Upper lobe of right lung (tissue), 1 donor: Measurements from ENCODE around the gene WWOX. TPM values are rescaled to one million over a fixed set of nuclear protein-coding genes. Genes with fewer than 3 reads are reported as not detected.

ENCODE experiments used
- ATAC-seq: fragments of 200-7000 bp; cut with Tn5 transposase; one replicate; pipeline ENCODE4 v1.9.1; 2020; ENCODE audit warnings: mild to moderate bottlenecking, moderate library complexity
- DNase-seq: peaks from one replicate; pipeline ENCODE4 v3.0.0-alpha.2; 2020
- H3K27ac ChIP-seq: fragments of 200-600 bp; one replicate; pipeline ENCODE4 v1.8.0; 2022
- H3K27me3 ChIP-seq: fragments of 200-600 bp; one replicate; pipeline ENCODE4 v1.8.0; 2022; ENCODE audit warnings: mild to moderate bottlenecking
- H3K36me3 ChIP-seq: fragments of 200-600 bp; one replicate; pipeline ENCODE4 v1.8.0; 2022
- H3K4me1 ChIP-seq: fragments of 200-600 bp; one replicate; pipeline ENCODE4 v1.8.0; 2022
- H3K4me3 ChIP-seq: fragments of 200-600 bp; one replicate; pipeline ENCODE4 v1.8.0; 2022; ENCODE audit warnings: mild to moderate bottlenecking
- H3K9me3 ChIP-seq: fragments of 200-600 bp; one replicate; pipeline ENCODE4 v1.8.0; 2022
- CTCF ChIP-seq: fragments of 200-600 bp; IDR thresholded peaks from one replicate; pipeline ENCODE4 v1.8.0; 2022; ENCODE audit warnings: antibody characterized with exemption
- intact Hi-C: fragments of 100-400 bp; cut with DNase I; formaldehyde crosslinking; loops from one replicate; pipeline ENCODE4 v1.11.0; 2022
- total RNA-seq: library from RNA; stranded (reverse); fragmentation: NEBNext Ultra II Directional; extraction: Animal tissue kit (Norgen Biotek cat#: 25700); gene quantifications from one replicate; pipeline ENCODE4 v1.2.1, GENCODE V29; 2021
- donor health status: DM: no; HTN: yes; CAD: no; lungs with severe emphysema.

The WWOX gene
- total RNA-seq, 1 donor from 2014 or later, result 17.0 TPM

GRCh38 chr16:79012671-79013434, 913.4 kb downstream of the WWOX start:
- no peak for TF ChIP-seq CTCF
- H3K36me3 ChIP-seq, result no peaks in the 10 kb centered on the region
- no peak overlapping the region for H3K4me3 ChIP-seq
- ATAC-seq (no peak), DNase-seq (no peak)
- H3K27ac ChIP-seq, result no peak overlapping the region
- intact Hi-C loops, result no loop called here
- H3K9me3 ChIP-seq, result no peaks in the 10 kb centered on the region
- H3K4me1 ChIP-seq, result no peaks in the 10 kb centered on the region
- H3K27me3 ChIP-seq, result no peaks in the 10 kb centered on the region

GRCh38 chr16:79013930-79014660, 914.6 kb downstream of the WWOX start:
- no peak for DNase-seq
- no peak overlapping the region for H3K27ac ChIP-seq
- H3K4me3 ChIP-seq, result no peak overlapping the region
- no peak for ATAC-seq
- intact Hi-C loops, result no loop called here
- no peak for TF ChIP-seq CTCF
- no peaks in the 10 kb centered on the region for H3K27me3 ChIP-seq
- no peaks in the 10 kb centered on the region for H3K4me1 ChIP-seq
- H3K36me3 ChIP-seq, result no peaks in the 10 kb centered on the region
- no peaks in the 10 kb centered on the region for H3K9me3 ChIP-seq

DNA sequence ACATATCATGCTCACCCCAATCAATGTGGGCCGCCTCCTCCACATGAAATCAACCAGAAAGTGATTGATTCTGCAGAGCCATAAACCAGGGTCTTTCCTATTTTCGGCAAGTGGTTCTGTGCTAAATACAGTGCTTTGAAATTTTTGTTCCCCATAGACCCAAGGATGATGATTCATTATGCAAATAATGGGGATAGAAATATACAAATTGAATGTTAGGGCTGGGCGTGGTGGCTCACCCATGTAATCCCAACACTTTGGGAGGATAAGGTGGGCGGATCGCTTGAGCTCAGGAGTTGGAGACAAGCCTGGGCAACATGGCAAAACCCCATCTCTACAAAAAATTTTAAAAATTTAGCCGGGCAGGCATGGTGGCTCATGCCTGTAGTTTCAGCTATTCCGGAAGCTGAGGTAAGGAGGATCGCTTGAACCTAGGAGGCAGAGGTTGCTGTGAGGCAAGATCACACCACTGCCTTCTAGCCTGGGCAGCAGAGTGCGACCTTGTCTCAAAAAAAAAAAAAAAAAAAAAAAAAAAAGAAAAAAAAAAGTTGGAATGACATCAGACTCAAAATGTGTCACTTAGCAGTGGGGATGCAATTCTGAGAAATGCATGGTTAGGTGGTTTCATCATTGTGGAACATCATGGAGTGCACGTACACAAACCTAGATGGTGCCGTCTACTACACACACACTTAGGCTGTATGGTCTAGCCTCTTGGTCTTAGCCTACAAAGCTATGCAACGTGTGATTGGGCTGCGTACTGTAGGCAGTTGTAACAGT, 919.4 kb downstream of the WWOX start:
- Histone ChIP-seq H3K4me1 (no peaks in the 10 kb centered on the region), H3K27me3 (no peaks in the 10 kb centered on the region), H3K4me3 (no peak overlapping the region), H3K9me3 (no peaks in the 10 kb centered on the region), H3K36me3 (no peaks in the 10 kb centered on the region), H3K27ac (no peak overlapping the region)
- ATAC-seq (no peak), DNase-seq (no peak)
- TF ChIP-seq CTCF, result no peak
- intact Hi-C loops, result no loop called here

DNA sequence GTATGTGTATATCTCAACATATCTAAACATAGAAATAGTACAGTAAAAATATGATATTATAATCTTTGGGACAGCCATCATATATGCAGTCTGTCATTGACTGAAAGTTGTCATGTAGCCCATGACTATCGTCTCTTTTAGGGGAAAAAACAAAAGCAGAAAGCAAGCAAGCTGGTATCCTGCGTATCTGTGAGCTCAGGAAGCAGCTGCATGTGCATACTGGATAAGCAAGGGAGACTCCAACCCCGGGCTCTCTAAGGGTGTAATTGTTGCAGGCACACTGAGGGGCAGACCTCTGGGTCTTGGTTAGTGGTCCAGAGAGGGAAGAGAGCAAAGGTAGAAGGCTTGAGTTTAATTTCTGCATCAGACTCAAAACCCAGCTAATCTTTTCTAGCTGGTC, 920.0 kb downstream of the WWOX start:
- no peaks in the 10 kb centered on the region for H3K4me1 ChIP-seq
- H3K9me3 ChIP-seq, result no peaks in the 10 kb centered on the region
- no peak for TF ChIP-seq CTCF
- ATAC-seq (no peak), DNase-seq (no peak)
- intact Hi-C loops, result no loop called here
- no peaks in the 10 kb centered on the region for H3K36me3 ChIP-seq
- H3K27ac ChIP-seq, result no peak overlapping the region
- H3K4me3 ChIP-seq, result no peak overlapping the region
- H3K27me3 ChIP-seq, result no peaks in the 10 kb centered on the region

- ATAC-seq (no peak), DNase-seq (no peak)
- TF ChIP-seq CTCF, result no peak
- Histone ChIP-seq H3K36me3 (no peaks in the 10 kb centered on the region), H3K27ac (no peak overlapping the region), H3K27me3 (no peaks in the 10 kb centered on the region), H3K4me1 (no peaks in the 10 kb centered on the region), H3K4me3 (no peak overlapping the region), H3K9me3 (no peaks in the 10 kb centered on the region)
- intact Hi-C loops, result no loop called here
Measured at GRCh38 chr16:79021991-79022630, 922.7 kb downstream of the WWOX start.
